Measurements from ENCODE around the gene CENPU. TPM values are rescaled to one million over a fixed set of nuclear protein-coding genes. Genes with fewer than 3 reads are reported as not detected.
A peak's percentile ranks its signal among the peaks of the same experiment; 100 is the strongest.
"Not testable (repeated sequence)": the region's sequence is repeated elsewhere in the genome, so short reads cannot be mapped to it uniquely, and the experiment has no call there.

CENPU gene, protein sequence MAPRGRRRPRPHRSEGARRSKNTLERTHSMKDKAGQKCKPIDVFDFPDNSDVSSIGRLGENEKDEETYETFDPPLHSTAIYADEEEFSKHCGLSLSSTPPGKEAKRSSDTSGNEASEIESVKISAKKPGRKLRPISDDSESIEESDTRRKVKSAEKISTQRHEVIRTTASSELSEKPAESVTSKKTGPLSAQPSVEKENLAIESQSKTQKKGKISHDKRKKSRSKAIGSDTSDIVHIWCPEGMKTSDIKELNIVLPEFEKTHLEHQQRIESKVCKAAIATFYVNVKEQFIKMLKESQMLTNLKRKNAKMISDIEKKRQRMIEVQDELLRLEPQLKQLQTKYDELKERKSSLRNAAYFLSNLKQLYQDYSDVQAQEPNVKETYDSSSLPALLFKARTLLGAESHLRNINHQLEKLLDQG
- 2.2 TPM for total RNA-seq
- long read RNA-seq, partial matches to known transcripts, result 0 of 3 reads
- long read RNA-seq, other reads (novel, unspliced or antisense), result 1 of 3 reads

- H3K9me3 ChIP-seq, result no peaks in the 10 kb centered on the region
- DNase-seq, result peak; percentile 94
- intact Hi-C loops (cut with DNase I), result no loop called here
- H3K4me3 ChIP-seq, result peak within 1 kb of the TSS; percentile 79
- H3K27ac ChIP-seq, result peak within 1 kb of the TSS; percentile 42
- H3K27me3 ChIP-seq (ENCODE audit: low read depth), result no peaks in the 10 kb centered on the region
- peak; percentile 98 to 100 for ATAC-seq
- TF ChIP-seq, protein P1, sequence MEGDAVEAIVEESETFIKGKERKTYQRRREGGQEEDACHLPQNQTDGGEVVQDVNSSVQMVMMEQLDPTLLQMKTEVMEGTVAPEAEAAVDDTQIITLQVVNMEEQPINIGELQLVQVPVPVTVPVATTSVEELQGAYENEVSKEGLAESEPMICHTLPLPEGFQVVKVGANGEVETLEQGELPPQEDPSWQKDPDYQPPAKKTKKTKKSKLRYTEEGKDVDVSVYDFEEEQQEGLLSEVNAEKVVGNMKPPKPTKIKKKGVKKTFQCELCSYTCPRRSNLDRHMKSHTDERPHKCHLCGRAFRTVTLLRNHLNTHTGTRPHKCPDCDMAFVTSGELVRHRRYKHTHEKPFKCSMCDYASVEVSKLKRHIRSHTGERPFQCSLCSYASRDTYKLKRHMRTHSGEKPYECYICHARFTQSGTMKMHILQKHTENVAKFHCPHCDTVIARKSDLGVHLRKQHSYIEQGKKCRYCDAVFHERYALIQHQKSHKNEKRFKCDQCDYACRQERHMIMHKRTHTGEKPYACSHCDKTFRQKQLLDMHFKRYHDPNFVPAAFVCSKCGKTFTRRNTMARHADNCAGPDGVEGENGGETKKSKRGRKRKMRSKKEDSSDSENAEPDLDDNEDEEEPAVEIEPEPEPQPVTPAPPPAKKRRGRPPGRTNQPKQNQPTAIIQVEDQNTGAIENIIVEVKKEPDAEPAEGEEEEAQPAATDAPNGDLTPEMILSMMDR (IDR thresholded peaks at IDR 0.05), result no peak
- H3K4me1 ChIP-seq, result peaks cover 17% of the 10 kb centered on the region
- no peaks in the 10 kb centered on the region for H3K36me3 ChIP-seq
Measured at GRCh38 chr4:184733654-184734524, at the start of gene CENPU. Gene CENPU (minus strand): TSS chr4:184734096. CDS start chr4:184734062, 34 bp downstream.

DNA sequence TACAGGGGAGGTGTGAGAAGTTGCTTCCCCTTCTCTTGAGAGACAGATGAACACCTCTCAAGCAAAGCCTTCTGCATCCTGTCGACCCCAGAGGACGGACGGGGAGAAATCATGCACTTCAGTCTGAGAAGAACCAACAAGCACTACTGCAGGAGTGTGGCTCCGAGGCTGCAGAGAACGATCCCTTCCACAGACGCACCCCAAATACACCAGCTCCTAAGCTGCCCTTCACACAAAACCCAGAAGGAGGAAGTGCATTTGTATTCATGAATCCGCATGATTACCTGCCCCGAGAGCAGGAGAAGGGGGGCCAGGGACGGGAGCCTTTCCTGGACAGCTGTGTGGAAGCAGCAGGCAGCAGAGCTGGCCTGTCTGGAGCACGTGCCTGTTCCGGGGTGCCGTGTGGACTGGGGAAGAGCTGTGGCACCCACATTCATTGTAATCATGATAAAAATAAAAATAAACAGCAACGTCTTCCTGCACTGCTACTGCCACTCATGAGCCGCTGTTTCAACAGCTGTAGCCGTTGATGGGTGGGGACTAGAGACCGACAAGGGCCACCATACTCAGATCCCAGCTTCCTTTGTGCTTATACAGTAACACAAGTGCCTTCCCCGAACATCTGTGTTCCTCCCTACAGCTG is 49.0 kb upstream of the CENPU start:
- H3K9me3 ChIP-seq, result no peaks in the 10 kb centered on the region
- ATAC-seq (peak; percentile 7 to 24), DNase-seq (no peak)
- no peaks in the 10 kb centered on the region for H3K27me3 ChIP-seq (ENCODE audit: low read depth)
- intact Hi-C loops (cut with DNase I), result no loop called here
- peaks cover 83% of the 10 kb centered on the region for H3K36me3 ChIP-seq
- no peak overlapping the region for H3K27ac ChIP-seq
- H3K4me1 ChIP-seq, result no peaks in the 10 kb centered on the region
- TF ChIP-seq, protein P1 (IDR thresholded peaks at IDR 0.05), result no peak
- H3K4me3 ChIP-seq, result no peak overlapping the region

DNA sequence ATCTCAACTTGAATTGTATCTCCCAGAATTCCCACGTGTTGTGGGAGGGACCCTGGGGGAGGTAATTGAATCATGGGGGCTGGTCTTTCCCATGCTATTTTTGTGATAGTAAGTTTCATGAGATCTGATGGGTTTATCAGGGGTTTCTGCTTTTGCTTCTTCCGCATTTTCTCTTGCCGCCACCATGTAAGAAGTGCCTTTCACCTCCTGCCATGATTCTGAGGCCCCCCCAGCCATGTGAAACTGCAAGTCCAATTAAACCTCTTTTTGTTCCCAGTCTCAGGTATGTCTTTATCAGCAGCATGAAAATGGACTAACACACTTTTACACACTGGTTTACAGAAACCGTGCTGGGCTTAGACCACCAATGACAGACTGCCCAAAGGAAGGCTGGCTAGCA is 45.3 kb upstream of the CENPU start:
- intact Hi-C loops (cut with DNase I); H3K4me3 ChIP-seq; H3K9me3 ChIP-seq; H3K4me1 ChIP-seq; DNase-seq; H3K27me3 ChIP-seq (ENCODE audit: low read depth); ATAC-seq; H3K27ac ChIP-seq: not testable (repeated sequence)
- peaks cover 76% of the 10 kb centered on the region for H3K36me3 ChIP-seq

DNA sequence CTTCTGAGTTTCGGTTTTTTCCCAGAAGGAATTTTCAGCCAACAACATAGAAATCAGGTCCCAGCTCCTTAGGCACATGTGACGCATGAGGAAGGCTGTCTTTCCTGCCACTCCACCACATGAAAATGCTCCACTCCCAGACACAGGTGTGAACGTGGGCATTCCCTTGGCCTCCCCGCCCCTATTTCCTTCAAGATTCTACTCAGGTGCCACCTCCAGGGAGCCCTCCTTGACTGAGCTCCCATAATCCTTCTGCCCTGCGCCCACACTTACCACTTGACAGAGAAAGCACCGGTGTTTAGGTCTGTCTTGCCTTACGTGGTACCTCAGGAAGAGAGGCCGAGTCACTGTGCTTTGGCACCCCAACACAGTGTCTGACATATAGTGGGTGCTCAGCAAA is 44.4 kb upstream of the CENPU start:
- no peaks in the 10 kb centered on the region for H3K4me1 ChIP-seq
- H3K36me3 ChIP-seq, result peaks cover 76% of the 10 kb centered on the region
- no peaks in the 10 kb centered on the region for H3K9me3 ChIP-seq
- H3K4me3 ChIP-seq, result no peak overlapping the region
- TF ChIP-seq, protein P1 (IDR thresholded peaks at IDR 0.05), result no peak
- intact Hi-C loops (cut with DNase I), result no loop called here
- no peaks in the 10 kb centered on the region for H3K27me3 ChIP-seq (ENCODE audit: low read depth)
- peak in 1 of 2 donors; percentile 3 for ATAC-seq
- H3K27ac ChIP-seq, result no peak overlapping the region
- DNase-seq, result no peak

GRCh38 chr4:184776821-184777220 is 42.9 kb upstream of the CENPU start:
- Histone ChIP-seq H3K27me3 (ENCODE audit: low read depth) (no peaks in the 10 kb centered on the region), H3K36me3 (peaks cover 83% of the 10 kb centered on the region), H3K27ac (no peak overlapping the region), H3K4me1 (no peaks in the 10 kb centered on the region), H3K4me3 (no peak overlapping the region), H3K9me3 (no peaks in the 10 kb centered on the region)
- intact Hi-C loops (cut with DNase I), result no loop called here
- ATAC-seq (no peak), DNase-seq (no peak)
- TF ChIP-seq, protein P1 (IDR thresholded peaks at IDR 0.05), result no peak
